HCT116 (cell line): Measurements from ENCODE around the gene TXLNA. TPM values are rescaled to one million over a fixed set of nuclear protein-coding genes. Genes with fewer than 3 reads are reported as not detected.

Source experiments
- ATAC-seq: fragments of 200-7000 bp; cut with Tn5 transposase; 2 replicates; pipeline ENCODE4 v1.9.1; 2020; ENCODE audit warnings: mild to moderate bottlenecking, moderate library complexity
- BruUV-seq: library from RNA; stranded (reverse); fragments of 400-500 nt; replicated peaks from 2 replicates; lab custom pipeline; 2021; lab: Mats Ljungman, UMichigan
- CTCF ChIA-PET: fragments of 300-600 bp; sonication (Branson Sonifier 250); formaldehyde crosslinking; loops from one replicate; lab custom pipeline; 2021; ENCODE audit warnings: antibody characterized with exemption; lab: Charles Lee
- POLR2A ChIA-PET: fragments of 300-600, 350-600 bp; sonication (Branson Sonifier 250); formaldehyde crosslinking; loops from one replicate; lab custom pipeline; 2021; ENCODE audit warnings: antibody characterized with exemption; lab: Charles Lee
- RAD21 ChIA-PET, 2 experiments: fragments of 300-600 bp; sonication (Branson Sonifier 250); formaldehyde crosslinking; loops; one replicate each; lab custom pipeline; 2023; ENCODE audit warnings: low total read pairs in 2 of 2; ENCODE audit not compliant: uncharacterized antibody in 2 of 2, unreplicated experiment in 2 of 2, low non-redundant PET in 1 of 2; lab: Charles Lee
- DNase-seq: peaks from one replicate; pipeline ENCODE4 v3.0.0-alpha.2; 2010; ENCODE audit warnings: low read depth, low spot score
- H2AFZ ChIP-seq: fragments of 200-600 bp; shearing (Covaris generic), sonication (generic); 2 replicates; pipeline ENCODE4 v1.6.1; 2017; ENCODE audit warnings: low read depth, mixed run types, mixed read lengths, antibody characterized with exemption, low read length; ENCODE audit not compliant: poor library complexity, severe bottlenecking
- H3K27ac ChIP-seq: 2 replicates; pipeline ENCODE4 v1.5.1; 2012; ENCODE audit warnings: low read depth, low read length
- H3K27me3 ChIP-seq: fragments of 200-600 bp; sonication (generic); 2 replicates; pipeline ENCODE4 v1.6.1; 2016; ENCODE audit warnings: mixed run types, low read length, mixed read lengths; ENCODE audit not compliant: insufficient read depth
- H3K36me3 ChIP-seq, 2 experiments: fragments of 200-500 bp in 1 of 2; fragments of 200-600 bp in 1 of 2; sonication (Bioruptor generic) in 1 of 2; sonication (generic) in 1 of 2; 2 replicates each; pipeline versions ENCODE4 v1.5.1 to v1.6.1; 2014 to 2016; ENCODE audit warnings: low read length in 2 of 2, inconsistent platforms in 1 of 2, mixed read lengths in 1 of 2, mixed run types in 1 of 2; ENCODE audit not compliant: insufficient read depth in 2 of 2, control insufficient read depth in 1 of 2
- H3K4me1 ChIP-seq, 2 experiments: fragments of 200-600 bp in 1 of 2; sonication (generic) in 1 of 2; 2 replicates each; pipeline versions ENCODE4 v1.5.1 to v1.6.1; 2012 to 2017; ENCODE audit warnings: low read length in 2 of 2, inconsistent platforms in 1 of 2, mild to moderate bottlenecking in 1 of 2, mixed read lengths in 1 of 2, mixed run types in 1 of 2, moderate library complexity in 1 of 2; ENCODE audit not compliant: insufficient read depth in 2 of 2, control insufficient read depth in 1 of 2
- H3K4me2 ChIP-seq: fragments of 200-600 bp; sonication (generic); 2 replicates; pipeline ENCODE4 v1.6.1; 2017; ENCODE audit warnings: mixed run types, low read length, mixed read lengths
- H3K4me3 ChIP-seq, 2 experiments: fragments of 200-600 bp in 1 of 2; sonication (generic) in 1 of 2; replicated peaks in 1 of 2; 2 replicates each; pipeline ENCODE4 v1.5.1; 2011 to 2016; ENCODE audit warnings: low read length in 2 of 2, control low read depth in 1 of 2, low read depth in 1 of 2, mild to moderate bottlenecking in 1 of 2, mixed read lengths in 1 of 2, mixed run types in 1 of 2
- H3K79me2 ChIP-seq: fragments of 200-600 bp; sonication (generic); 2 replicates; pipeline ENCODE4 v1.6.1; 2017; ENCODE audit warnings: mild to moderate bottlenecking, mixed run types, low read length, moderate library complexity, mixed read lengths; ENCODE audit not compliant: insufficient read depth
- H3K9ac ChIP-seq: fragments of 200-600 bp; sonication (generic); 2 replicates; pipeline ENCODE4 v1.6.1; 2016; ENCODE audit warnings: low read length, mixed read lengths
- H3K9me2 ChIP-seq: fragments of 200-600 bp; sonication (generic), shearing (Covaris generic); 2 replicates; pipeline ENCODE4 v1.6.1; 2017; ENCODE audit warnings: mixed run types, mild to moderate bottlenecking, moderate library complexity; ENCODE audit not compliant: insufficient read depth
- H3K9me3 ChIP-seq, 2 experiments: fragments of 200-500 bp in 1 of 2; fragments of 200-600 bp in 1 of 2; sonication (Bioruptor generic) in 1 of 2; sonication (generic) in 1 of 2; 2 replicates each; pipeline ENCODE4 v1.6.1; 2014 to 2017; ENCODE audit warnings: low read length in 2 of 2, mixed read lengths in 2 of 2, inconsistent platforms in 1 of 2, low read depth in 1 of 2, mild to moderate bottlenecking in 1 of 2, mixed run types in 1 of 2, moderate library complexity in 1 of 2; ENCODE audit not compliant: control insufficient read depth in 1 of 2, insufficient read depth in 1 of 2
- H4K20me1 ChIP-seq: fragments of 200-600 bp; sonication (generic), shearing (Covaris generic); 2 replicates; pipeline ENCODE4 v1.6.1; 2017; ENCODE audit warnings: mixed run types, mild to moderate bottlenecking, moderate library complexity; ENCODE audit not compliant: insufficient read depth
- CBX3 ChIP-seq: IDR thresholded peaks from 2 replicates; pipeline ENCODE4 v1.6.1; 2012; ENCODE audit warnings: low read depth
- EGR1 ChIP-seq: IDR thresholded peaks from 2 replicates; pipeline ENCODE4 v1.6.1; 2012; ENCODE audit warnings: low read depth
- ELF1 ChIP-seq: IDR thresholded peaks from 2 replicates; pipeline ENCODE4 v1.6.1; 2012; ENCODE audit warnings: low read depth, borderline replicate concordance
- JUND ChIP-seq: IDR thresholded peaks from 2 replicates; pipeline ENCODE4 v1.6.1; 2012
- POLR2A ChIP-seq: IDR thresholded peaks from 2 replicates; pipeline ENCODE4 v1.7.0; 2011; ENCODE audit warnings: borderline replicate concordance; ENCODE audit not compliant: insufficient read depth, insufficient read length; ENCODE audit errors: extremely low read depth
- POLR2AphosphoS5 ChIP-seq: IDR thresholded peaks from 2 replicates; pipeline ENCODE4 v1.6.1; 2011; ENCODE audit warnings: mild to moderate bottlenecking, low read depth, low read length, moderate library complexity
- SP1 ChIP-seq: IDR thresholded peaks from 2 replicates; pipeline ENCODE4 v1.6.1; 2012; ENCODE audit warnings: low read depth
- SRF ChIP-seq: IDR thresholded peaks from 2 replicates; pipeline ENCODE4 v1.6.1; 2012; ENCODE audit warnings: low read depth
- TCF7L2 ChIP-seq: IDR thresholded peaks from 2 replicates; pipeline ENCODE4 v1.7.0; 2011; ENCODE audit warnings: borderline replicate concordance, inconsistent platforms; ENCODE audit not compliant: insufficient read depth, insufficient read length; ENCODE audit errors: extremely low read depth
- intact Hi-C: fragments of 100-400 bp; cut with micrococcal nuclease; formaldehyde crosslinking; loops from 2 replicates; pipeline ENCODE4 v1.10.0; 2022
- total RNA-seq: library from RNA; stranded (reverse); gene quantifications from one replicate; pipeline ENCODE4 v1.2.1, GENCODE V29; 2021; ENCODE audit not compliant: unreplicated experiment
- TF ChIP-seq, protein P1 (sequence below): IDR thresholded peaks from 2 replicates; pipeline ENCODE4 v1.6.1; 2012

Gene TXLNA
- total RNA-seq, 1 experiment from 2014 or later: 37.2 TPM

DNA sequence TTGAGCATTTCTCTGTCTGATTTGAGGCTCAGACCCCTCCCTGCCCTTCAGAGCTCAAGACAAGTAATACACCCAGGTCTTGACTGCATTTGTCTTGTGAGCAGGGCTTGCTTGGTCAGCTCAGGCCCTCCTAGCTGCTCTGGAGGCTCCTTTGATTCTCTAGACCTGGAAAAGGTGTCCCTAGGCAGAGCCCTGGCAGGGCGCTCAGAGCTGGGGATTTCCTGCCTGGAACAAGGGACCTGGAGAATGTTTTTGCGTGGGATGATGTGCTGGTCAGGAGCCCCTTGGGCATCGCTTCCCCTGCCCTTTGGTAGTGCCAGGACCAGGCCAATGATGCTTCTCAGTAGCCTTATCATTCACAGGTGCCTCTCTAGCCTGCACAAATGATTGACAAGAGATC lies 16.1 kb downstream of the TXLNA start:
- no peak for ATAC-seq
- TF ChIP-seq CBX3 (no peak), POLR2AphosphoS5 (0 out of 2 replicates have a peak, but pooled peaks have one; percentile 6), ELF1 (no peak), SP1 (no peak)
- ChIA-PET RAD21 (no interaction called here), POLR2A (no interaction called here), CTCF (no interaction called here)
- DNase-seq: no peak
- BruUV-seq: no TSS peak
- Histone ChIP-seq H2AFZ (no peak overlapping the region), H3K9me2 (no peaks in the 10 kb centered on the region), H3K27ac (no peak overlapping the region), H3K4me3 (no peak overlapping the region), H4K20me1 (no peaks in the 10 kb centered on the region; the same call in 1 of the 2 replicates), H3K9me3 (no peaks in the 10 kb centered on the region), H3K4me1 (peaks cover 5 to 10% of the 10 kb centered on the region in 2 experiments; a peak in 3 of 4 replicates), H3K27me3 (no peaks in the 10 kb centered on the region), H3K4me2 (no peak overlapping the region), H3K9ac (no peak overlapping the region), H3K79me2 (0 out of 2 replicates have a peak, but pooled peaks cover under 1% of the 10 kb centered on the region), H3K36me3 (peaks cover 37 to 62% of the 10 kb centered on the region in 2 experiments)
- intact Hi-C loops: no loop called here

DNA sequence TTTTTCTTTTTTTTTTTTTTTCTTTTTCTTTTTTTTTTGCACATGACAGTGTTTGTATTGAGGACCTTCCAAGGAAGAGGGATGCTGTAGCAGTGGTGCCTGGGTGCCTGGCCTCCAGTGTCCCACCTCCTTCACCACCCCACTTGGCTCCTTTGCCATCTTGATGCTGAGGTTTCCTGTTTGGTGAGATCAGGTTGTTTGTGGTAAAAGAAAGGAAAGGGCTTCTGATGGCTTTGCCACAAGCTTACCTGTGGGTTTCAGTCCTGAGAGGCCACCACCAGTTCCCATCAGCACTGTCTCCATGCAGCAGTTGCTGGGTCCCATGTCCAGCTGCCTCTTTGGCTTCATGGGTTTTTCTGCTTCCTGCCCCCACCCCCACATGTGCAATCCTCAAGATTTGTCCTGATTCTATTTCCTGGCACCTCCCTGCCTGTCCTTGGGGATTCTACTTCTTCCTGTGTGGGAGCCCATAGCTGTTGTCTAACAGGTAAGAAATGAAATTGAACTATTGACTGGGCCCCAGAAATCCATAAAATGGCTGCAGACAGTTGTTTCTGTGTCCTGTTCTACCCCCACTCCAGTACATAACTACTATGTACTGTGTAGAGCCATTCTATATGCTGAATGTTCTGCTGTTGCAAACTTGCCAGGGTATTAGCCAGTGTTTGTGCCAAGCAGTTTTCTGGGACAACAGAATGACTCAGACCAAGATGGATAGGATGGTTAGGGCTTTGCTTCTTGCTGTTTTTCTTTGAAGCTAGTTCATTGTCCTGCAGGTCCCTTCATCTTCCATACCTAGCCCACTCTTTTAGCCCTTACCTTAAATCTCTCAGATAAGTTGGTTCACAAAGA lies 16.7 kb downstream of the TXLNA start:
- no peak overlapping the region for H2AFZ ChIP-seq
- BruUV-seq: TSS peak; percentile 12
- TF ChIP-seq TCF7L2: no peak
- no peak for TF ChIP-seq POLR2A
- TF ChIP-seq JUND: no peak
- TF ChIP-seq, protein P1, sequence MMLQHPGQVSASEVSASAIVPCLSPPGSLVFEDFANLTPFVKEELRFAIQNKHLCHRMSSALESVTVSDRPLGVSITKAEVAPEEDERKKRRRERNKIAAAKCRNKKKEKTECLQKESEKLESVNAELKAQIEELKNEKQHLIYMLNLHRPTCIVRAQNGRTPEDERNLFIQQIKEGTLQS: no peak
- TF ChIP-seq CBX3: no peak
- no peak for TF ChIP-seq SP1
- TF ChIP-seq SRF: no peak
- TF ChIP-seq EGR1: no peak
- ChIA-PET RAD21 (no interaction called here), POLR2A (no interaction called here), CTCF (no interaction called here)
- no peaks in the 10 kb centered on the region for H3K27me3 ChIP-seq
- H3K4me2 ChIP-seq: no peak overlapping the region
- ATAC-seq (no peak), DNase-seq (no peak)
- no peaks in the 10 kb centered on the region for H3K79me2 ChIP-seq
- no peak overlapping the region for H3K9ac ChIP-seq
- peaks cover 5 to 17% of the 10 kb centered on the region in 2 experiments; a peak in 3 of 4 replicates for H3K4me1 ChIP-seq
- H3K9me3 ChIP-seq: no peaks in the 10 kb centered on the region
- no peak overlapping the region for H3K4me3 ChIP-seq
- intact Hi-C loops: no loop called here
- no peaks in the 10 kb centered on the region for H3K9me2 ChIP-seq
- peaks cover 33 to 58% of the 10 kb centered on the region in 2 experiments for H3K36me3 ChIP-seq
- H4K20me1 ChIP-seq: no peaks in the 10 kb centered on the region; the same call in 1 of the 2 replicates
- no peak overlapping the region for H3K27ac ChIP-seq
